Osteoblast (primary cell): ENCODE measurements around the gene SLIT3. TPM values are rescaled to one million over a fixed set of nuclear protein-coding genes. Genes with fewer than 3 reads are reported as not detected.

Experiments
- DNase-seq: peaks from one replicate; pipeline ENCODE4 v3.0.0; 2011; ENCODE audit warnings: low spot score, mixed read lengths; ENCODE audit not compliant: insufficient read length; ENCODE audit errors: missing footprints
- H2AFZ ChIP-seq: 2 replicates; pipeline ENCODE4 v1.6.0; 2011; ENCODE audit warnings: mild to moderate bottlenecking, low read length
- H3K27ac ChIP-seq: 2 replicates; pipeline ENCODE4 v1.5.1; 2011; ENCODE audit warnings: mild to moderate bottlenecking, low read depth, low read length, moderate library complexity
- H3K27me3 ChIP-seq: 2 replicates; pipeline ENCODE4 v1.6.0; 2012; ENCODE audit warnings: mild to moderate bottlenecking, control low read depth, inconsistent platforms, low read length, moderate library complexity; ENCODE audit not compliant: insufficient read depth
- H3K36me3 ChIP-seq: 2 replicates; pipeline ENCODE4 v1.5.1; 2011; ENCODE audit warnings: mild to moderate bottlenecking, low read length, control low read depth, moderate library complexity; ENCODE audit not compliant: insufficient read depth
- H3K4me1 ChIP-seq: 2 replicates; pipeline ENCODE4 v1.5.1; 2011; ENCODE audit warnings: mild to moderate bottlenecking, low read length, control low read depth, moderate library complexity; ENCODE audit not compliant: insufficient read depth
- H3K4me2 ChIP-seq: 2 replicates; pipeline ENCODE4 v1.6.0; 2011; ENCODE audit warnings: mild to moderate bottlenecking, low read length; ENCODE audit not compliant: insufficient read depth
- H3K4me3 ChIP-seq: fragments of 200-600 bp; sonication (generic); 3 replicates; pipeline ENCODE4 v1.5.1; 2012; ENCODE audit warnings: mild to moderate bottlenecking, low read length, inconsistent platforms; ENCODE audit not compliant: insufficient read depth
- H3K79me2 ChIP-seq: 2 replicates; pipeline ENCODE4 v1.6.0; 2012; ENCODE audit warnings: mild to moderate bottlenecking, low read length, control low read depth, inconsistent platforms; ENCODE audit not compliant: insufficient read depth
- H3K9me3 ChIP-seq: 2 replicates; pipeline ENCODE4 v1.5.1; 2011; ENCODE audit warnings: low read depth, low read length, control low read depth
- H4K20me1 ChIP-seq: 2 replicates; pipeline ENCODE4 v1.6.0; 2012; ENCODE audit warnings: mild to moderate bottlenecking, low read length, control low read depth; ENCODE audit not compliant: insufficient read depth
- CTCF ChIP-seq: IDR thresholded peaks from 2 replicates; pipeline ENCODE4 v1.5.1; 2011; ENCODE audit warnings: mild to moderate bottlenecking, low read depth, low read length, moderate library complexity; ENCODE audit errors: extremely low read depth
- total RNA-seq: library from RNA; depleted of rRNA; stranded (reverse); fragments of >200 nt; gene quantifications from 2 replicates; pipeline ENCODE4 v1.2.3, GENCODE V29; 2012

SLIT3 gene
- total RNA-seq, 1 donor = 37.6 TPM

DNA sequence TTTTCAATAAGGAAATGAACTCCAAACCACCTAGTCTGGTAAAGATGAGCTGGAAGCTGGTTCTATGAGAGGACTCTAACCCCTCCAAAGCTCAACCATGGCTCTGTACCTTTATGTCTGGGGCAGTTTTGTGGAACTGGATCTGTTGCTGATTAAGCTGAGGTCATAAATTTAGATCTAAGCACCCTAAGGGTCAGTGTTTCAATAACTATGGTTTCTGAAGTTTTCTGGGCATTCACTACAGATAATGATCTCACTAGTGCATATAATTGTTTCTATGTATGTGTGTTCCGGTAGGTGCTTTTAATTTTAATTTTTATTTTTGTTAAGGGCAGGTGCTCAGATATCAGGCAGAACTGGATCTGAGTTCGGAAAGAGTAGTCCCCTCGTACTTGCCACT is 463.1 kb downstream of the SLIT3 start:
- Histone ChIP-seq H4K20me1 (no peaks in the 10 kb centered on the region), H3K4me2 (no peak overlapping the region), H3K36me3 (no peaks in the 10 kb centered on the region), H3K9me3 (no peaks in the 10 kb centered on the region), H3K79me2 (no peaks in the 10 kb centered on the region), H3K4me1 (no peaks in the 10 kb centered on the region), H2AFZ (no peak overlapping the region), H3K27me3 (no peaks in the 10 kb centered on the region), H3K4me3 (no peak overlapping the region), H3K27ac (no peak overlapping the region)
- no peak for DNase-seq
- TF ChIP-seq CTCF = no peak

GRCh38 chr5:168836603-168837231 is 464.2 kb downstream of the SLIT3 start:
- no peak overlapping the region for H3K4me2 ChIP-seq
- H3K36me3 ChIP-seq = no peaks in the 10 kb centered on the region
- TF ChIP-seq CTCF = no peak
- no peaks in the 10 kb centered on the region for H3K27me3 ChIP-seq
- H3K27ac ChIP-seq = no peak overlapping the region
- no peaks in the 10 kb centered on the region for H4K20me1 ChIP-seq
- DNase-seq = no peak
- H3K79me2 ChIP-seq = no peaks in the 10 kb centered on the region
- H3K4me1 ChIP-seq = no peaks in the 10 kb centered on the region
- no peak overlapping the region for H2AFZ ChIP-seq
- no peak overlapping the region for H3K4me3 ChIP-seq
- no peaks in the 10 kb centered on the region for H3K9me3 ChIP-seq

GRCh38 chr5:168833936-168834335 is 467.0 kb downstream of the SLIT3 start:
- TF ChIP-seq CTCF = no peak
- Histone ChIP-seq H3K27ac (no peak overlapping the region), H2AFZ (no peak overlapping the region), H3K4me1 (no peaks in the 10 kb centered on the region), H3K4me3 (no peak overlapping the region), H3K27me3 (no peaks in the 10 kb centered on the region), H4K20me1 (peaks cover 5% of the 10 kb centered on the region), H3K36me3 (no peaks in the 10 kb centered on the region), H3K9me3 (no peaks in the 10 kb centered on the region), H3K79me2 (no peaks in the 10 kb centered on the region), H3K4me2 (no peak overlapping the region)
- no peak for DNase-seq

- Histone ChIP-seq H3K4me1 (no peaks in the 10 kb centered on the region), H3K27me3 (no peaks in the 10 kb centered on the region), H3K4me2 (no peak overlapping the region), H3K36me3 (no peaks in the 10 kb centered on the region), H3K27ac (no peak overlapping the region), H2AFZ (no peak overlapping the region), H4K20me1 (peaks cover 5% of the 10 kb centered on the region), H3K4me3 (no peak overlapping the region), H3K79me2 (no peaks in the 10 kb centered on the region), H3K9me3 (no peaks in the 10 kb centered on the region)
- no peak for DNase-seq
- TF ChIP-seq CTCF = no peak
Observed at GRCh38 chr5:168833383-168833782, 467.6 kb downstream of the SLIT3 start.
